Measurements from ENCODE around the gene CHD5. TPM values are rescaled to one million over a fixed set of nuclear protein-coding genes. Genes with fewer than 3 reads are reported as not detected.

Gene CHD5
- total RNA-seq, 1 experiment from 2014 or later: 62.9 TPM

DNA sequence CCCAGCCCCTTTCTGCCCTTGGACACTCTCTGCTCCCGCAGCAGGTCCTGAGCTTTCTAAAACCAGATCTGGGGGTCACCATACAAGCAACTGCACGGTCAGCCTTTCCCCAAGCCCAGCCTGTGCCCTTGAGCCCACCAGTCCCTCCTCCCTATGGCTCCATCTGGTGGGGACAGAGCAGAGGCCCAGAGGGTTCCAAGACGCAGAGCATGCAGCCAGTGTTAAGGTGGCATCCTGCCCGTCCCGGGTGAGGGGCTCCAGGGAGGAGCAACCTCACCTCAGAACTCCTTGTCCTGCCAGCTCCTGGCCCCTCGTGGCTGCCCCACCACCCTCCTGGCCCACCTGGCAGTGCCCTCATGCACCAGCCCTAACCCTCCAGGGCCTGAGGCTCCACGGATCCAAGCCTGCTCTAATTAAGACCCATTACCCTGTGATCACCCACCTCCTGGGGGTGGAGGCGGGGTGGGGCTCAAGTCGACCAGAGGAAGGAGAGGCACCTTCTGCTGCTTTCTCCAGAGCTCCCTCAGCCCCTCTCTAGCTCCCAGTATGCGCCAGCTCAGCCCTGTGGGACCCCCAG, 8.5 kb downstream of the CHD5 start:
- CTCF ChIA-PET: no interaction called here

DNA sequence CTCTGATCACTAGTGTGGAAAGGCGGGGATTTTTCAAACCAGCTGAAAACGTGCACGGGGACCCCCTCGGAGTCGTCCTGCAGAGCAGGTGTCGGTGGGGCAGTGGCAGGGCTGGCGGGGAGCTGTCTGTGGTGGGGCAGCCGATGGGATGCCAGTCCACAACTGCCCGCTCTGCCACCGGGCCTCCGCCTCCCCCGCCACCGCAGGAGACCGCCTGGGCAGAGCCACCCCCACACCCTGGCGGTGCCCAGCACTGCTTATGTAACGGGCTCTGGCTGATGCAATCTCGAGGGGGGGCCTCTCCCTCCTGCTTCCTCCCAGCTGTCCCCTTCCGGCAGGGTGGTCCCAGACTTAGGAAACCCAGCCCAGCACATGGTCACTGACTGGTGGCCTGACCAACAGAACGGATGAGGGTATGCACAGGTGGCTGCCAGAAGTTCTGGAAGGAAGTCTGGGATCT, 9.3 kb downstream of the CHD5 start:
- Histone ChIP-seq H3K4me3 (ENCODE audit: low read depth in 2 of 2, low read length in 2 of 2) (no peak overlapping the region), H3K27me3 (ENCODE audit: control insufficient read depth, insufficient read depth, low read length) (no peaks in the 10 kb centered on the region), H3K9me3 (ENCODE audit: control insufficient read depth, insufficient read depth, low read depth, low read length) (no peaks in the 10 kb centered on the region), H3K27ac (ENCODE audit: low read length) (peak overlapping the region; percentile 76), H3K4me1 (ENCODE audit: control insufficient read depth, insufficient read depth, low read length) (peaks cover 37% of the 10 kb centered on the region), H3K36me3 (ENCODE audit: control insufficient read depth, insufficient read depth, low read length) (no peaks in the 10 kb centered on the region)
- intact Hi-C loops (cut with micrococcal nuclease; ENCODE audit: unreplicated experiment) (no loop called here), in situ Hi-C loops (cut with HindIII; ENCODE audit: low pct_unique_long_range_greater_than_20kb, low sequenced_read_pairs) (no loop called here)
- BruUV-seq (replicated peaks): no TSS peak
- DNase-seq (ENCODE audit: low read depth, low spot score) (no peak), ATAC-seq (no peak)
- TF ChIP-seq SIN3A (IDR thresholded peaks at IDR 0.05; ENCODE audit: borderline replicate concordance, insufficient read depth, low read depth, low read length): no peak
- TF ChIP-seq, protein P1, sequence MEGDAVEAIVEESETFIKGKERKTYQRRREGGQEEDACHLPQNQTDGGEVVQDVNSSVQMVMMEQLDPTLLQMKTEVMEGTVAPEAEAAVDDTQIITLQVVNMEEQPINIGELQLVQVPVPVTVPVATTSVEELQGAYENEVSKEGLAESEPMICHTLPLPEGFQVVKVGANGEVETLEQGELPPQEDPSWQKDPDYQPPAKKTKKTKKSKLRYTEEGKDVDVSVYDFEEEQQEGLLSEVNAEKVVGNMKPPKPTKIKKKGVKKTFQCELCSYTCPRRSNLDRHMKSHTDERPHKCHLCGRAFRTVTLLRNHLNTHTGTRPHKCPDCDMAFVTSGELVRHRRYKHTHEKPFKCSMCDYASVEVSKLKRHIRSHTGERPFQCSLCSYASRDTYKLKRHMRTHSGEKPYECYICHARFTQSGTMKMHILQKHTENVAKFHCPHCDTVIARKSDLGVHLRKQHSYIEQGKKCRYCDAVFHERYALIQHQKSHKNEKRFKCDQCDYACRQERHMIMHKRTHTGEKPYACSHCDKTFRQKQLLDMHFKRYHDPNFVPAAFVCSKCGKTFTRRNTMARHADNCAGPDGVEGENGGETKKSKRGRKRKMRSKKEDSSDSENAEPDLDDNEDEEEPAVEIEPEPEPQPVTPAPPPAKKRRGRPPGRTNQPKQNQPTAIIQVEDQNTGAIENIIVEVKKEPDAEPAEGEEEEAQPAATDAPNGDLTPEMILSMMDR (IDR thresholded peaks at IDR 0.05): no peak
- TF ChIP-seq, protein P2, sequence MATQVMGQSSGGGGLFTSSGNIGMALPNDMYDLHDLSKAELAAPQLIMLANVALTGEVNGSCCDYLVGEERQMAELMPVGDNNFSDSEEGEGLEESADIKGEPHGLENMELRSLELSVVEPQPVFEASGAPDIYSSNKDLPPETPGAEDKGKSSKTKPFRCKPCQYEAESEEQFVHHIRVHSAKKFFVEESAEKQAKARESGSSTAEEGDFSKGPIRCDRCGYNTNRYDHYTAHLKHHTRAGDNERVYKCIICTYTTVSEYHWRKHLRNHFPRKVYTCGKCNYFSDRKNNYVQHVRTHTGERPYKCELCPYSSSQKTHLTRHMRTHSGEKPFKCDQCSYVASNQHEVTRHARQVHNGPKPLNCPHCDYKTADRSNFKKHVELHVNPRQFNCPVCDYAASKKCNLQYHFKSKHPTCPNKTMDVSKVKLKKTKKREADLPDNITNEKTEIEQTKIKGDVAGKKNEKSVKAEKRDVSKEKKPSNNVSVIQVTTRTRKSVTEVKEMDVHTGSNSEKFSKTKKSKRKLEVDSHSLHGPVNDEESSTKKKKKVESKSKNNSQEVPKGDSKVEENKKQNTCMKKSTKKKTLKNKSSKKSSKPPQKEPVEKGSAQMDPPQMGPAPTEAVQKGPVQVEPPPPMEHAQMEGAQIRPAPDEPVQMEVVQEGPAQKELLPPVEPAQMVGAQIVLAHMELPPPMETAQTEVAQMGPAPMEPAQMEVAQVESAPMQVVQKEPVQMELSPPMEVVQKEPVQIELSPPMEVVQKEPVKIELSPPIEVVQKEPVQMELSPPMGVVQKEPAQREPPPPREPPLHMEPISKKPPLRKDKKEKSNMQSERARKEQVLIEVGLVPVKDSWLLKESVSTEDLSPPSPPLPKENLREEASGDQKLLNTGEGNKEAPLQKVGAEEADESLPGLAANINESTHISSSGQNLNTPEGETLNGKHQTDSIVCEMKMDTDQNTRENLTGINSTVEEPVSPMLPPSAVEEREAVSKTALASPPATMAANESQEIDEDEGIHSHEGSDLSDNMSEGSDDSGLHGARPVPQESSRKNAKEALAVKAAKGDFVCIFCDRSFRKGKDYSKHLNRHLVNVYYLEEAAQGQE (IDR thresholded peaks at IDR 0.05; ENCODE audit: insufficient read depth in 1 of 2, low read depth in 2 of 2, low read length in 1 of 2): no peak
- TF ChIP-seq POLR2AphosphoS5 (IDR thresholded peaks at IDR 0.05; ENCODE audit: low read depth, low read length): no peak; the same call in 1 of the 2 replicates
- TF ChIP-seq TCF7L2 (IDR thresholded peaks at IDR 0.05; ENCODE audit: low read depth, low read length): no peak
- ChIA-PET POLR2A (no interaction called here), CTCF (no interaction called here)

More for the DNA sequence above, 8.5 kb downstream of the CHD5 start:
- POLR2A ChIA-PET: interaction anchor here (0.6 kb wide), 1 partner anchor 57 kb away, joined by 3 read pairs; no protein-coding TSS in a partner anchor
- Histone ChIP-seq H3K27ac (ENCODE audit: low read length) (peak overlapping the region; percentile 76), H3K36me3 (ENCODE audit: control insufficient read depth, insufficient read depth, low read length) (no peaks in the 10 kb centered on the region), H3K4me3 (ENCODE audit: low read depth in 2 of 2, low read length in 2 of 2) (no peak overlapping the region), H3K9me3 (ENCODE audit: control insufficient read depth, insufficient read depth, low read depth, low read length) (no peaks in the 10 kb centered on the region), H3K4me1 (ENCODE audit: control insufficient read depth, insufficient read depth, low read length) (peaks cover 37% of the 10 kb centered on the region), H3K27me3 (ENCODE audit: control insufficient read depth, insufficient read depth, low read length) (no peaks in the 10 kb centered on the region)
- ATAC-seq (peak; percentile 78), DNase-seq (ENCODE audit: low read depth, low spot score) (no peak)
- in situ Hi-C loops (cut with HindIII; ENCODE audit: low pct_unique_long_range_greater_than_20kb, low sequenced_read_pairs) (no loop called here), intact Hi-C loops (cut with micrococcal nuclease; ENCODE audit: unreplicated experiment) (no loop called here)
- TF ChIP-seq, protein P1 (IDR thresholded peaks at IDR 0.05): peak; percentile 60
- TF ChIP-seq TCF7L2 (IDR thresholded peaks at IDR 0.05; ENCODE audit: low read depth, low read length) (no peak), SIN3A (IDR thresholded peaks at IDR 0.05; ENCODE audit: borderline replicate concordance, insufficient read depth, low read depth, low read length) (no peak), POLR2AphosphoS5 (IDR thresholded peaks at IDR 0.05; ENCODE audit: low read depth, low read length) (no peak)
- TF ChIP-seq, protein P2 (IDR thresholded peaks at IDR 0.05; ENCODE audit: insufficient read depth in 1 of 2, low read depth in 2 of 2, low read length in 1 of 2): no peak
- BruUV-seq (replicated peaks): no TSS peak
